ENCODE results near the gene EIF3L.

Gene EIF3L

DNA sequence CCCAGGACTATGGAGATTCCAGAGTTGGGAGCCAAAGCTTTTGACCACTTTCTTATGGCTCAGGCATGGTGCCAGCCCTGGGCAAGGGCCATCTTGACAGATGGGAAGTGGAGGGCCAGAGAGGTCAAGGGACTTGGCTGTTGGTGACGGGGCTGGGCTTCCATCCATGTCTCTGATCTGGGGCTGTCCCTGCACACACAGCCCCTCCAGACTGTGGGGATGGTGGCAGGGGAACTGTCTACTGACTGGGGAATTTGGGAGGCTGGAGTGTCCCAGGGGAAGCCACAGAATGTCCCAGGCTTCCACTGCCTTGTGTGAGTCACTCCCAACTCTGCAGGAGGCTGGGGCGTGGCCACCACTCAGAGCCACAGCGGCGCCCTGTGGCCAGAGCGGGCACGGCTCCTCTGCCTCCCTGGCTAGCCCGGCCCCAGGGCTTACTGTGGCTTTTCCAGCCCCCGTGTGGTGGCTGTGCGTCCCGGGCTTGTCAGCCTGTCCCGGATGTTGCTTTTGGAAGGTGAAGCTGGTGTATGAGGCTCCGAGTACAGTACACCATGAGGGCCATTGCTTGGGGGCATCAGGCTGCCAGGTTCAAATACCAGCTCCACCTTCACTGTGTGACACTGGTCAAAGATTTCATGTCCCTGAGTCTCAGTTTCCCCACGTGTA, 84.6 kb downstream of the EIF3L start:
- Histone ChIP-seq H3K36me3 (ENCODE audit: insufficient read depth, low read length) (peaks cover 25% of the 10 kb centered on the region), H2AFZ (ENCODE audit: low read depth, low read length) (no peak overlapping the region), H3K9me3 (ENCODE audit: low read length) (no peaks in the 10 kb centered on the region), H3K4me1 (ENCODE audit: insufficient read depth, low read length) (peaks cover 5% of the 10 kb centered on the region), H3K4me3 (ENCODE audit: low read length) (no peak overlapping the region), H3K27me3 (ENCODE audit: insufficient read depth, low read length) (no peaks in the 10 kb centered on the region)
